ENCODE measurements around the gene MGAM2.

Gene MGAM2

GRCh38 chr7:142243823-142244222 is 132.3 kb downstream of the MGAM2 start:
- in situ Hi-C loops (cut with MboI; ENCODE audit: low sequenced_read_pairs, unreplicated experiment) = no loop called here
- no peak for TF ChIP-seq CTCF (IDR thresholded peaks at IDR 0.05; ENCODE audit: borderline replicate concordance, control extremely low read depth, extremely low read depth, insufficient read depth, missing control alignments)
- DNase-seq (ENCODE audit: low spot score) = no peak

- in situ Hi-C loops (cut with MboI; ENCODE audit: low sequenced_read_pairs, unreplicated experiment) = no loop called here
- DNase-seq (ENCODE audit: low spot score) = no peak
- no peak for TF ChIP-seq CTCF (IDR thresholded peaks at IDR 0.05; ENCODE audit: borderline replicate concordance, control extremely low read depth, extremely low read depth, insufficient read depth, missing control alignments)
Observed at GRCh38 chr7:142248166-142249160, 136.9 kb downstream of the MGAM2 start.

- DNase-seq (ENCODE audit: low spot score) = no peak
- TF ChIP-seq CTCF (IDR thresholded peaks at IDR 0.05; ENCODE audit: borderline replicate concordance, control extremely low read depth, extremely low read depth, insufficient read depth, missing control alignments) = no peak
- in situ Hi-C loops (cut with MboI; ENCODE audit: low sequenced_read_pairs, unreplicated experiment) = no loop called here
Observed at GRCh38 chr7:142249918-142250317, 138.4 kb downstream of the MGAM2 start.

- DNase-seq (ENCODE audit: low spot score) = no peak
- TF ChIP-seq CTCF (IDR thresholded peaks at IDR 0.05; ENCODE audit: borderline replicate concordance, control extremely low read depth, extremely low read depth, insufficient read depth, missing control alignments) = no peak
- in situ Hi-C loops (cut with MboI; ENCODE audit: low sequenced_read_pairs, unreplicated experiment) = no loop called here
Observed at GRCh38 chr7:142250705-142251104, 139.2 kb downstream of the MGAM2 start.

- no peak for TF ChIP-seq CTCF (IDR thresholded peaks at IDR 0.05; ENCODE audit: borderline replicate concordance, control extremely low read depth, extremely low read depth, insufficient read depth, missing control alignments)
- in situ Hi-C loops (cut with MboI; ENCODE audit: low sequenced_read_pairs, unreplicated experiment) = no loop called here
- DNase-seq (ENCODE audit: low spot score) = no peak
Observed at GRCh38 chr7:142257958-142258357, 146.4 kb downstream of the MGAM2 start, which contains the start of gene PRSS58. PRSS58 (minus strand) TSS chr7:142258058; CDS start chr7:142257707, 351 bp downstream.

GRCh38 chr7:142263598-142264380 is 152.3 kb downstream of the MGAM2 start:
- in situ Hi-C loops (cut with MboI; ENCODE audit: low sequenced_read_pairs, unreplicated experiment) = no loop called here

More at GRCh38 chr7:142263598-142264380, 152.3 kb downstream of the MGAM2 start:
- DNase-seq (ENCODE audit: low spot score) = no peak
- TF ChIP-seq CTCF (IDR thresholded peaks at IDR 0.05; ENCODE audit: borderline replicate concordance, control extremely low read depth, extremely low read depth, insufficient read depth, missing control alignments) = no peak

Measured in GM13976 (cell line).